ENCODE results near the gene OTC.

Gene OTC

GRCh38 chrX:38452603-38453002, 100.2 kb downstream of the OTC start:
- H3K4me3 ChIP-seq = no peak overlapping the region
- no peak overlapping the region for H3K27ac ChIP-seq

- Histone ChIP-seq H3K4me3 (no peak overlapping the region), H3K27ac (no peak overlapping the region)
These were observed 105.7 kb downstream of the OTC start for GRCh38 chrX:38458071-38458470.

GRCh38 chrX:38462257-38462656, 109.9 kb downstream of the OTC start:
- no peak overlapping the region for H3K4me3 ChIP-seq
- H3K27ac ChIP-seq = no peak overlapping the region

- Histone ChIP-seq H3K27ac (no peak overlapping the region), H3K4me3 (no peak overlapping the region)
These were observed 113.3 kb downstream of the OTC start for GRCh38 chrX:38465686-38466085.

- Histone ChIP-seq H3K27ac (no peak overlapping the region), H3K4me3 (no peak overlapping the region)
These were observed 116.3 kb downstream of the OTC start for GRCh38 chrX:38468563-38469157.
